GM21526 (cell line): ENCODE results near the gene EID3.
A peak's percentile ranks its signal among the peaks of the same experiment; 100 is the strongest.
"Not testable (repeated sequence)": the region's sequence is repeated elsewhere in the genome, so short reads cannot be mapped to it uniquely, and the experiment has no call there.

Experiments
- ATAC-seq: cut with Tn5 transposase; IDR thresholded peaks from one replicate; pipeline ENCODE4 v1.9.1; 2021; ENCODE audit warnings: moderate library complexity; ENCODE audit not compliant: unreplicated experiment, low FRiP score

The EID3 gene

DNA sequence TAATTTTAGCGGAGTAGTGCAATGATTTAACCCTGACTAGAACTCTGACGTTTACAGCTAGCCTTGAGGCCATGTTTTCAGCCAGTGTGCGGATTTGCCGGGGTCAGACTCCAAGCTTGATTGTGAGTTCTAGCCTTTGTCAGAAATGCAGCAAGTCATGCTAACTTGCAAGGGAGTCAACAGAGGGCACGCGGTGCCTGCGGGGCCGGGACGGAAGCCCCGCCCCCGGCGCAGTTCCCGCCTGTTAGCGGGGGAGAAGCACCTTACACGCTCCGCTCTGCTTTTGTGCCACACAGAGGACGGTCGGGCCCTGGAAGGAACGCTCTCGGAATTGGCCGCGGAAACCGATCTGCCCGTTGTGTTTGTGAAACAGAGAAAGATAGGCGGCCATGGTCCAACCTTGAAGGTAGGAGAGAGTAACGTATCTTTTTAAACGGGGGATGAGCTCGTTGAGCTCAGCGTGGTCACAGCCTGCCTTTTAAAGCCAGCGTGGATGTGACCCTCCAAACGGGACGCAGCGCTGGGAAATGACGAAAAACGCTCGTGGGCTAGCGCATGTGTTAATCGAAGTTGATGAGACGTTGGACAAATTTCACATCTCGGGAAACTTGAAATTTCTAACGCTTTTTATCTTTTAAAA, 14.8 kb upstream of the EID3 start:
- peak; percentile 51 for ATAC-seq

- ATAC-seq = no peak
Observed at GRCh38 chr12:104290320-104290719, 13.2 kb upstream of the EID3 start.

- no peak for ATAC-seq
Observed at GRCh38 chr12:104290855-104291254, 12.7 kb upstream of the EID3 start.

DNA sequence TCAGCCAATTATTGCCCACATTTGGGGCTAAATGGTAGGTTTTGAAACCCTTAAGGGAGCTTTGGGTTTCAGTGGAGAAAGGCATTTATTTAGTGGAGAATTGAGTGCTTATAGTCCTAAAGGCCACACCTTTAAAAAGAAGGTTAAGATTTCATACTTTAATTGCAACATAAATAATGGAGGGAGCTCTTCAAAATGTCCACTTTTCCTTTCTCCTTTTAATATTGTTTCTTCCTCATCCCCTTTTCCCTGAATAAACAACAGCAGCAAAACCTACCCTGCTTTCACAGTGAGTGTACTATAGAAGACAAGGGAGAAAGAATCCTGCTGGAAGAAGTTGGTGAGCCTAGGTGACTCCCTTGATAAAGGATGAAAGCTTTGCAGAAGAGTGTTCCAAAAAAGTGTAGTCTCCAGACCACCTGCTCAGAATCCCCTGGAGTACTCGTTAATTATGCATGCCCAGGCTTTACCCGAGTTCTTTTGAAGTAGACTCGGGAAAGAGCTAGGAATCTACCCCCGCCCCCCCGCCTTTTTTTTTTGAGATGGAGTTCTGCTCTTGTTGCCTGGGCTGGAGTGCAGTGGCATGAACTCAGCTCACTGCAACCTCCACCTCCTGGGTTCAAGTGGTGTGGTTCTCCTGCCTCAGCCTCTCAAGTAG, 11.5 kb upstream of the EID3 start:
- ATAC-seq = no peak

- ATAC-seq = no peak
Observed at GRCh38 chr12:104292872-104293794, 10.4 kb upstream of the EID3 start.

DNA sequence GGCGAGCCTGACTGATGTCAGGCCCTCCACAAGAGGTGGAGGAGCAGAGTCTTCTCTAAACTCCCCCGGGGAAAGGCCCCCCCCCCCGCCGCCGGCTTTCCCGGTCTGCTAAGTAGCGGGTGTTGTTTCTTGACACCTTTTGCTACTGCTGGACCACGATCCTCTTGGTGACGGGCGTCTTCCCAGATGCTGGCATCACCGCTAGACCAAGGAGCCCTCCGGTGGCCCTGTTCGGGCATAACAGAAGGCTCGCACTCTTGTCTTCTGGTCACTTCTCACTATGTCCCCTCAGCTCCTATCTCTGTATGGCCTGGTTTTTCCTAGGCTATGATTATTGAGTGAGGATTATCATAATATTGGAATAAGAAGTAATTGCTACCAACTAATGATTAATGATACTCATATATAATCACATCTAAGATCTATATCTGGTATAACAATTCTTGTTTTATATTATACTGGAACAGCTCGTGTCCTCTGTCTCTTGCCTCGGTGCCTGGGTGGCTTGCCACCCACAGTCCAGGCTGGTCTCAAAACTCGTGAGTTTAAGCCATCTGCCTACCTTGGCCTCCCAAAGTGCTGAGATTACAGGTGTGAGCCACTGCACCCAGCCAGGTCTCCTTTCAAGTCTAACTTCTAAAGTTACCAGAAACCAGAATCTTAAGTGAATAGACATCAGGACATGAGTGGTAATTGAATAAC, 9.2 kb upstream of the EID3 start:
- ATAC-seq = not testable (repeated sequence)

DNA sequence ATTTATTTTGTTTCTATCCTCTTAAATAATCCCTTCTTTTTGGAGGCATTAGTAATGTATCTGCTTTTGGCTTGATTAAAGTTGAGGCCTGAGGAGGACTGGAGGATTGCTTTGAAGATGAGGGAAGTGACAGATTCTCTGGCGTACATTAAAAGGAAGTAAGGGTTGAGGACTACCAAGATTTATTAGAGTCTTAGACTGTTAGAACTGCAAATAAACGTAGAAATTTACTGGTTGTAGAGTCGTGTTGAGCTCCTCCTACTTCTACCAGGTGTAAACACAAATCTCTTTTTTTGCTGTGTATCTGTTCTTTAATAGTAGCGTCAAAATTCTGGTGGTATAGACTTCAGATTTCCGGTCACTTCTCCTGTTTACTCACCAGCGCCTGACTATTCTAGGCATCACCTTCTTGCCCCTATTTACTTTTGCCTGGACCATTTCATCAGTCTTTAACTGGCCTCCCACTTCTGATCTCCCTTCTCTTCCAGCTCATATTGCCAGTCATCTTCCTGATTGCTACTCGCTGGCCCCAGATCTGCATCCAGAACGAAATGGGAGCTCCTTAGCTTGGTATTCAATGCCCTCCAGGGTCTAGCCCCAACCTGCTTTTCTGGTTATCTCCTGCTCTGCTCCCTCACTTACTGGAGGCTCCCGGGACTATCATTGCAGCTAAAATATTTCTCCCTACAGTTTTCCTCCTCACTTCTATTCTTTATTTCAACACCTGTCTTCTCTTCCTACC, 8.4 kb upstream of the EID3 start:
- no peak for ATAC-seq

DNA sequence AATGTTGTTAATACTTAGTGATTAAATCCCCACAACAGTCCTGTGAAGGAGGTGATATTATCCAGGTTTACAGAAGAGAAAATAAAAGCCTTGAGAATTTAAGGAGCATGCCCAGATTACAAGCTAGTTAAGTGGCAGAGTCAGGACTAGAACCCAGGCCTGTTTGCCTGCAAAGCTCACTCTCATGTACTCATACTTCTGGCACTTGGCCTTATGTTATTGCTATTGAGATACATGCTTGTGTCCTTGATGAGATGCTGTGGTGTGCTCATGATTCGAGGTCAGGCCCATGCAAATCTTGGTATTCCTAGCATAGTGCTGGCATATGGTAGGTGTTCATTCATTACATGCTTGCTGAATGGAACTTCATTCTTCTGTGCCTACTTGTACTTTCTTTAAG, 7.6 kb upstream of the EID3 start:
- ATAC-seq = no peak

GRCh38 chr12:104296718-104297117, 6.8 kb upstream of the EID3 start:
- ATAC-seq = no peak

DNA sequence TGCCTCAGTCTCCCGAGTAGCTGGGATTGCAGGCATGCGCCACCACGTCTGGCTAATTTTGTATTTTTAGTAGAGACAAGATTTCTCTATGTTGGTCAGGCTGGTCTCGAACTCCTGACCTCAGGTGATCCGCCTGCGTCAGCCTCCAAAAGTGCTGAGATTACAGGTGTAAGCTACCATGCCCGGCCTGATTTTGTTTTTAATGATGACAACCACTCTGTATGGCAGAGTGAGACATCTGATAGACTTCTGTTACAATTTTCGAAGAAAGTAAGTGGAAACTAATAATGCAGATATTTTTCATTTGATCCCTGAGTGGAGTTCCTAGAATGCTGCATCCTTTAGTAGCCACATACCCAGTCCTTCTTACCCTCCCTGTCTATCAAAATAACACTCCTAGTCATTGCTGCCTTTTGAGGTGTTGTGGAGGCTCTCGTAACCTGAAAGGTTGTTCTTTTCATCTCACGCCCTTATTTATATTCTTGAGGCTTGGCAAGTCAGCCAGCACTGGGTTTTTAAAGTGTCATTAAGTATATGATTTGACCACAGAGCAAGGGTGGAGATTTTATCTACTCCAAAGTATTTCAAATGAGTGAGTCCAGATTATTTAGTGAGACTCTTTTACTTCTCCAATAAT, 5.9 kb upstream of the EID3 start:
- ATAC-seq = no peak

- ATAC-seq = no peak
Observed at GRCh38 chr12:104299842-104300481, 3.6 kb upstream of the EID3 start.

DNA sequence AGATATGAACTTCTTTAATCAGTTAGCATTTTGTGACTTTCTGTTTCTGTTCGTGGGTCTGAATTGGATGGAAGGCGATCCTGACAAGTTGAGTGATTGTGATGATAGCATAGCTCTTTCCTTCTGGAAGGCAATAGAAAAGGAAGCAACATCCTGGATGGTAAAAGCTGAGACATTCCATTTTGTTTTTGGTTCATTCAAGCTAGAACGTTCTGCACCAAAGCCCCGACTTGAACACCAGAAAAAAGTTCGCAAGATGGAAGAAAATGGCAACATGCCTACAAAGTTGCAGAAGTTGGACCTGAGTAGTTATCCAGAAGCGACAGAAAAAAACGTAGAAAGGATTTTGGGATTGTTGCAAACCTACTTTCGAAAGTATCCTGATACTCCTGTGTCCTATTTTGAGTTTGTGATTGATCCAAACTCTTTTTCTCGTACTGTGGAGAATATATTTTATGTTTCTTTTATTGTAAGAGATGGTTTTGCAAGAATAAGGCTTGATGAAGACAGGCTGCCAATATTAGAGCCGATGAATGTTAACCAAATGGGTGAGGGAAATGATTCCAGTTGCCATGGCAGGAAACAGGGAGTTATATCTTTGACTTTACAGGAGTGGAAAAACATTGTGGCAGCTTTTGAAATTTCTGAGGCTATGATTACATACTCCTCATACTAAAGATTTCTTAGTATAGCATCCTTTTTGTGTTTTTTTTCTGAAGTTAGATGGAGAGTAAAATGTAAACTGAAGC, 896 bp downstream of the EID3 start:
- ATAC-seq = no peak

DNA sequence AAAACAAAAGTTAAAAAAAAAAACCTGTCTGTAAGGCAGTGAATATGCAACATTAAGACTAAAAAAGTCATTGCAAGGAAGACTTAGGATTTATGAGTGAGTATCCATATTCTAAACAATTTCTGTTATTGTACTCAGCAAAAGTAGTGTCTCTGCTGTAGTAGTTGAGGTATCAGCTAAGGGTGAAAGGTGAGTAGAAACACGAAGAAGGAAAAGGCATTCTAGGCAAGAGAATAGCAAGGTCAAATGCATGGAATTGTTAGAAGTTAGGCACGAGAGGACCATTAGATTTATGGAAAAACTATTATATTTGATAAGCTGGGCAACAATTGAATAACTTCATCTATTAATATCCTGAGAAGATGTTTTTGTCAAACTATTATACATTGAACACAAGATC, 1.8 kb downstream of the EID3 start:
- ATAC-seq = no peak

DNA sequence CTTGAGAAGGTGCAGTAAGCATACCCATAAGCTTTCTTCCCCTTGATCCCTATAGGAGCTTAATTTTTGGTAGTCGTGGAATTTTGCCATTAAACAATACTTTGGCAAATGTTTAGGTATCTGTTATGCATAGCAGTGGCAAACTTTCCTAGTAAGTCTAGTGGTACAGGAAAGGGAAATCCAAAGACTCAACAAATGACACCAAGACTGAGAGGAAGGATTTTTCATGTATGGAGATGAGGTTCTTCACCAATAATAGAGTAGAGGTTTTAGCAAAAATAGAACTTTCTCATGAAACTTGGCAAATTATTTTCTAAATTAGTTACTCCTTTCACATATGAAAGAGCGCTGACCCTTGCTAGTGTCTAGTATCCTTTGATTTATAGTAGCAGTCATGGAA, 2.8 kb downstream of the EID3 start:
- no peak for ATAC-seq

DNA sequence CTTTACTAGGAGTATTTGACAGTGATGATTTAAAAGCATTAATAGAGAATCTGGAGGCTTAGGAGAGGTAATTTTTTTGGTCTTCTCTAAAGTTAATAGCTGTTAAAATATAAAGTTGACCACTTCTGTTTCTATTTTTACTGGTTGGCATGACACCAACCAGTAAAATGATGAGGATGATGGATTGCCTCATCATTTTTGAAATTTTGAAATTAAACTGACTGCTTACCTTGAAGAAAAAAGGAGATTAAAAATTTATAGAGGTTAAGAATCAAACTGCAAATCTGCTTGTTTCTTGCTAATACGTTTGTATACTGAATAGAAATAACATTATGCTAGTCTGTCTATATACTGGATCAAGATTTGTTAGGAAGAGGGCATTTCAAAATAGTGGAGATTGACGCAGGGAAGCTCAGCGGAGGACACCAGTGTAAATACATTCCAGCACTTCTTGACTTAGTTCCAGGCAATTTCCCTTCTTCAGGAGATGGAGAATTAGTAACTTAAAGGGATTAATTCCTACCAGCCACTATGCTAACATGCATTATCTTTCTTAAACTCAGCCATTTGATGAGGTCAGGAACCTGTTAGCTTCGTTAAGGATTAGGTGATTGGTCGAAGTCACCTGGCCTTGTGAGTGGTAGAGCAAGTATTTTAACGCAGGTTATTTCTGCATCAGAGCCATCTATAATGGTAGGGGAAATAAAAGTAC, 3.6 kb downstream of the EID3 start:
- no peak for ATAC-seq

DNA sequence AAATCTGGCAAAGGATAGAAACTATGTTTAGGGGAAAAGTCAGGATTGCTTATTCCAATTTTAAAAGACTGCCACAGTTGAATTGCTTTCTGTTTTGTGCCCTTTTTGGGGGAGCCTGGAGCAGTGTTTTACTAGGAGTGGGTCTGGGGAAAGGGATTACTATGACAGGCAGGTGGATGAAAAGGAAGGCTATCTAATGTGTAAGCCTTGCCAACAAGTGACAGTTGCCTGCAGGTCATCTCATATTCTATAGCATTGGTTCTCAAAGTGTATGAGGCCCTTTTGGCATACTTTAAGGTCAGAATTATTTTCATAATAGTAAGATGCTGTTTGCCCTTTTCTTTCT, 4.1 kb downstream of the EID3 start:
- no peak for ATAC-seq

DNA sequence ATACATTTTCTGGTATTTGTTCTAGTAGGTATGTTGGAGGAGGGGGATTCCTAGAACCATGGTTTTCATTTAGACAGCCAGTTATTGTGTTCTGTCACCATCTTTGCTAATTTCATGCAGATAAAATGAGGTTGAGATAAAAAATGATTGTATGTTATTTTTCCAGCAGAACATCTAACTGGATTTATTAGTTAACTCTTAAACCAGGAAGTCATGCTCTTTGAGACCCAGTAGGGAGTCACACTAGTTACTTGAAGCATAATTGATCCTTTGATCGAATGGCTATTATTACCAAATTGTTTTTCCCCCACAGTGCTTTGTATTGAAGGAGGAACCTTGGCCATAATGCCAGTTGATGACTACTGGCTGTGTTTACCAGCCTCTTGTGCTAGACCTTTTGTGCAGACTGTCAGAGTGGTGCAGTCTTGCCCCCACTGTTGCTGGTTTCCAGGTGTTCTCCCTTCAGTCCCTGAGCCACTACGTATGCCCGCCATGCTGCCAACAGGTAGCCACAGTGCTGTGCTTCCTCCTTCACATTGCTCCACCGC, 6.0 kb downstream of the EID3 start:
- no peak for ATAC-seq
